Testis (tissue), 2 donors: ENCODE results near the gene DAB2IP.

Experiments used
- POLR2A ChIP-seq: fragments of 450-650 bp; IDR thresholded peaks from one replicate; pipeline ENCODE4 v1.6.1; 2017; ENCODE audit warnings: antibody characterized with exemption, mild to moderate bottlenecking, moderate library complexity
- TF ChIP-seq, protein P1 (sequence below), 3 experiments: fragments of 450-650 bp in 2 of 3; fragments of 200-600 bp in 1 of 3; sonication (generic) in 1 of 3; IDR thresholded peaks; one replicate each; pipeline ENCODE4 v1.5.1; 2016 to 2019; ENCODE audit warnings: antibody characterized with exemption in 3 of 3, mild to moderate bottlenecking in 2 of 3, moderate library complexity in 1 of 3

DNA sequence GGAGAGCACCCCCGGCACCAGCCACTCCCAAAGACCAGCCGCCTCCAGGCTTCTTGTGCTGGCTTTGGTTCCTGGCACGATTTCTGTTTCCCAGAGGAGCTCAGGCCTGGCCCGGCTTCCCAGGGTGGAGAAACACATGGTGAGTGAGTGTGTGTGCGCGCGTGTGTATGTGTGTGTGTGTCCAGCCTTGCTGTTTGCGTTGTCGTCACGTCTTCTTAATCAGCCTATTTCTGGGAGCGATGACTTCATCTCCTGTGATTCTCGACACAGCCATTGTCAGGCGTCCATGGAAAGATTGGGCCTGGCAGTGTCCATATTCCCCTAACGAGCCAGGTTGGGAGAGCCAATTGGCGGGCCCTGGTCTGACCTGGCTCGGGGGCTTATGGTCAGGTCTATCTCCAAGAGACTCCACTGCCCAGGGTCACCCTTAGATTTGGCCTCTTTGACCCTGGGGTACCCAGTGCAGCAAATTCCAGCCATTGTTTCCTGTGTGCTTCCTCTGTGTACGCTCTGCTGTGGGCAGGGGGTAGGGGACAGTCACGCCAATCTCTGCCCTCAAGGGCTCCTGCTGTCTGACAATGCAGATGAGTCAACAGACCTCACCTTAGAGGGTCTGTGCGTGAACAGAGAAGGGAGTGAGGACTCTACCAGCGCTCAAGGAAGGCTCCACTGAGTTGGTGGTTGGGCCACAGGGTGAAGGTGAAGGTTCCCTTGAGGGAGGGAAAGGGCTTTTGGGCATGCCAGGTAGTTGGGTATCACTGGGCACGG, 73.8 kb downstream of the DAB2IP start:
- TF ChIP-seq, protein P1, sequence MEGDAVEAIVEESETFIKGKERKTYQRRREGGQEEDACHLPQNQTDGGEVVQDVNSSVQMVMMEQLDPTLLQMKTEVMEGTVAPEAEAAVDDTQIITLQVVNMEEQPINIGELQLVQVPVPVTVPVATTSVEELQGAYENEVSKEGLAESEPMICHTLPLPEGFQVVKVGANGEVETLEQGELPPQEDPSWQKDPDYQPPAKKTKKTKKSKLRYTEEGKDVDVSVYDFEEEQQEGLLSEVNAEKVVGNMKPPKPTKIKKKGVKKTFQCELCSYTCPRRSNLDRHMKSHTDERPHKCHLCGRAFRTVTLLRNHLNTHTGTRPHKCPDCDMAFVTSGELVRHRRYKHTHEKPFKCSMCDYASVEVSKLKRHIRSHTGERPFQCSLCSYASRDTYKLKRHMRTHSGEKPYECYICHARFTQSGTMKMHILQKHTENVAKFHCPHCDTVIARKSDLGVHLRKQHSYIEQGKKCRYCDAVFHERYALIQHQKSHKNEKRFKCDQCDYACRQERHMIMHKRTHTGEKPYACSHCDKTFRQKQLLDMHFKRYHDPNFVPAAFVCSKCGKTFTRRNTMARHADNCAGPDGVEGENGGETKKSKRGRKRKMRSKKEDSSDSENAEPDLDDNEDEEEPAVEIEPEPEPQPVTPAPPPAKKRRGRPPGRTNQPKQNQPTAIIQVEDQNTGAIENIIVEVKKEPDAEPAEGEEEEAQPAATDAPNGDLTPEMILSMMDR (IDR thresholded peaks at IDR 0.05): no peak
- no peak for TF ChIP-seq POLR2A
